Hematopoietic multipotent progenitor cell treated with erythropoietin and hydrocortisone succinate and interleukin-3 and kit ligand, for 6 days (in vitro differentiated cells): Measurements from ENCODE around the gene NNT.
"Not testable (repeated sequence)": the region's sequence is repeated elsewhere in the genome, so short reads cannot be mapped to it uniquely, and the experiment has no call there.

Experiments
- DNase-seq: peaks from one replicate; pipeline ENCODE4 v3.0.0-alpha.2; 2015

NNT gene

GRCh38 chr5:43634621-43635020 lies 31.6 kb downstream of the NNT start:
- peak; percentile 18 for DNase-seq

DNA sequence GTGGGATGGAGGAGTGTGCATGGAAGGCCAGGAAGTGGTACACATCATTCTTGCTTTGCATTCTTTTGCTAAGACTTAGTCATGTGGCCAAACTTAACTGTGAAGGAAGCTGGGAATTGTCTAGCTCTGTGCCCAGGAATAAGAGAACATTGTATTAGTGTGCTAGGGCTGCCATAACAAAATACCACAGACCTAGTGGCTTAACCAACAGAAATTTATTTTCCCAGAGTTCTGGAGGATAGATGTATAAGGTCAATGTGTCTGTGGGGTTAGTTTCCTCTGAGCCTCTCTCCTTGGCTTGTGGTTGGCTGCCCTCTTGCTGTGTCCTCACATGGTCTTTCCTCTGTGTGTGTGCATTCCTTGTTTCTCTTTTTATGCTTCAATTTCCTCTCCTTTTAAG lies 32.4 kb downstream of the NNT start:
- DNase-seq = no peak

- no peak for DNase-seq
Observed at GRCh38 chr5:43636076-43636475, 33.1 kb downstream of the NNT start.

- no peak for DNase-seq
Observed at GRCh38 chr5:43637416-43637815, 34.4 kb downstream of the NNT start.

DNA sequence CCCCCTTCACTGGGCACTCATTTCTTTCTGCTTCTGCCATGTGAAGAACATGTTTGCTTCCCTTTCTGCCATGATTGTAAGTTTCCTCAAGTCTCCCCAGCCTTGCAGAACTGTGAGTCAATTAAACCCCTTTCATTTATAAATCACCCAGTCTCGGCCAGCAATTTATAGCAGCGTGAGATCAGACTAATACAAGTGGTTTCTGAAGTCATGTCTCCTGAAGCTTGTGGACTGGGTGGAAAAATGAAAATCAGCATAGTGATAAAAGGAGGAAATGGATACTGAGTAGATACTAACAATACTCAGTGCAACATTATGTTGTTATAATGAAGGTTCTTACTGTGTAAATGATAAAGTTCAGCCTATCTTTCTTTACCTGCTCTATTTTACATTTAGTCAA lies 35.1 kb downstream of the NNT start:
- DNase-seq = no peak

- DNase-seq = no peak
Observed at GRCh38 chr5:43638546-43638945, 35.6 kb downstream of the NNT start.

DNA sequence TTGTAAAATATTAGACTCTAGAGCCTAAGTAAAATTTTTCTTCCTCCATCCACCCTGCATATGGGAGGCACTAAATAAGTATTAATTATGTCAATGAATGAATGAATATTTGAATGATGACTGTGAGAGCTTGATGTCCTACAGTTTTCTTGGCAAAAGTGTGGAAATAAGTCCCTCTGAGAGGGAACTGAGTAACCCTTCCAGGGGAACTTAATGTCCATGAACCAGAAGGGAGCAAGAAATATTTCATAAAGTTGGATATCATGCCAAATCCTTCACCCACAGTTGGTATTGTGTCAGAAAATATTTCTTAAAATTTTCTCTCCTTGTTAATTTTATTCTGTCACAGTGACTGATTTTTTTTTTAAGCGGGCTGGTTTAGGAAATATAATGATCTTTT lies 36.6 kb downstream of the NNT start:
- no peak for DNase-seq

DNA sequence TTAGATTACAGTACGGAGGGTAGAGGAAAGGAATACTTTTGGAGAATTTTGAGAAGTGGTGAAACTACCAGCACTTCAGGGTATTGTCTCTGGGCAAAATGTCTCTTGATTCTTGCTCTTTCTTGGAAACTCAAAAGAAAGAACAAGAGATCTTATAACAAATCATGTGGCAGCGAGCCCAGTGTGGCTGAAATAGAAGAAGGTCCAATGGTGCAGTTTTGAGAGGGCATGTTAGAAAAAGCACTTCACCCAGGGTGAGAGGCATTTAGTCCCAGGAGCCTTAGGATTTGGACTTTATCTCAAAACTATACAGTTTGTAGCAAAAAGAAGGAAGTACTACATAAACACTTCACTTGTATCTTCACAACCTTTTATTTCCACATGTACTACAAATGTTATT lies 39.4 kb downstream of the NNT start:
- DNase-seq = no peak

GRCh38 chr5:43643327-43643726 lies 40.3 kb downstream of the NNT start:
- no peak for DNase-seq

- DNase-seq = no peak
Observed at GRCh38 chr5:43643750-43644149, 40.8 kb downstream of the NNT start.

GRCh38 chr5:43646992-43647391 lies 44.0 kb downstream of the NNT start:
- DNase-seq = no peak

GRCh38 chr5:43647789-43648188 lies 44.8 kb downstream of the NNT start:
- DNase-seq = no peak

GRCh38 chr5:43648499-43649124 lies 45.6 kb downstream of the NNT start:
- DNase-seq = no peak

- no peak for DNase-seq
Observed at GRCh38 chr5:43649256-43649655, 46.3 kb downstream of the NNT start.

GRCh38 chr5:43652537-43653302 lies 49.7 kb downstream of the NNT start:
- no peak for DNase-seq

DNA sequence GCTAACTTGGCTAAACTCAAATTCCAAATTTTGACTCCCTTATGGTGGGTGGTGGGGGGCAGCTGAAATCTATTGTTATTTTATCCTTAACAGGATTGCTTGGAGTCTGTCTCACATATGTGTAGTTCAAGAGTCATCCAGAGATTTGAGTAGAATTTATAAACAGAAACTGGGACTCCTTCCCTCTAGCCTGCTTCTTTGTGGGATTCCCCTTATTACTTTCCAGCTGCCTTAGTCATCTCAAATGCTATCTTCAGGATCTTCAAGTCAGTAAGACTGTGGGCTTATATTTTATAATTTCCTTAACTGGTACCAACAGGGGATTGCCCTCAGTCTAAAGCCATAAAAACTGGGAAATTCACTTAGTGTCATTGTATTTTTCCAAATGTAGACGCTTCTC lies 55.5 kb downstream of the NNT start:
- DNase-seq = no peak

DNA sequence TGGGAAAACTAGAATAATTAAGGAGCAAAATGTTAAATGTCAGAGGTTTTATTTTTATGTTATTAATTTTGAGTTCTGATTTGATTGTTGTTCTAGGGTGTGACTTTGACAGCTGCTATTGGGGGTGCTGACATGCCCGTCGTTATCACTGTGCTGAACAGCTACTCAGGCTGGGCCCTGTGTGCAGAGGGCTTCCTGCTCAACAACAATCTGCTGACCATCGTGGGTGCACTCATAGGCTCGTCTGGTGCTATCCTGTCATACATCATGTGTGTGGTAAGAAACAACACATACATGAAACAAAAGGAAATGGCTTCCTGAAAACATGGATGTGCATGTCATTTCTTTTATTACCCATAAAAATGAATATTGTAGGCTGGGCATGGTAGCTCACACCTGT lies 56.1 kb downstream of the NNT start:
- DNase-seq = no peak

DNA sequence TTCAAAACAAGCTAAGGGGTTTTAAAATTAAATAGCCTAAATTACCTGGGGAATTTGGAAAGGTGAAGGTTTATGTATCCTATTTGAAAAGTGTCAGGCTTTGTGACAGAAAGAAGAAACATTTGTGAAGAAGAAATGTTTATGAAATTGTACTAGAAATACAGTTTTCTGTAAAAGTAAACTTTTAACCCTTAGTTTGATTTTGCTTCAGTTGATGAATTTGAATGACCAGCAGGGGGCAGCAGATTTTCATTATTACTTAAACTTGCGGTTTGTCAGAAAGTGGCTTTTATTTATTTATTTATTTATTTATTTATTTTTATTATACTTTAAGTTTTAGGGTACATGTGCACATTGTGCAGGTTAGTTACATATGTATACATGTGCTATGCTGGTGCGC lies 58.1 kb downstream of the NNT start:
- peak; percentile 87 for DNase-seq

DNA sequence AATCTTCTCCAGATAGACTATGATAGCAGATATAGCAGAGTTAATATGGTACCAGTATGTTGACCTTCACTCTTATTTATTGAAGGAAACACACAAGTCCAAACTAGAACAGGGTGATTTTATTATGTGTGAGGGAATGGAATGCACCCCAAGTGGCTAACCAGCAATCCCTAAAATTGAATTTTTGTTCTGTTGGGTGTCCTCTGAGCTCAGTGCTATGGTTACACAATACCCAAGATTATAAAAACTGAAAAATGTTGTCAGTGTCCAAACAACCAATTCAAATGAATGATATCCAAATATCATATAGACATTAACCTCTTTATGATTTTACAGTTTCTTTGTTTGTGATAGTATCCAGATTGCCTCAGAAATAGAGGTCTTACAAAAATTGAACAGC lies 60.9 kb downstream of the NNT start:
- DNase-seq = no peak

DNA sequence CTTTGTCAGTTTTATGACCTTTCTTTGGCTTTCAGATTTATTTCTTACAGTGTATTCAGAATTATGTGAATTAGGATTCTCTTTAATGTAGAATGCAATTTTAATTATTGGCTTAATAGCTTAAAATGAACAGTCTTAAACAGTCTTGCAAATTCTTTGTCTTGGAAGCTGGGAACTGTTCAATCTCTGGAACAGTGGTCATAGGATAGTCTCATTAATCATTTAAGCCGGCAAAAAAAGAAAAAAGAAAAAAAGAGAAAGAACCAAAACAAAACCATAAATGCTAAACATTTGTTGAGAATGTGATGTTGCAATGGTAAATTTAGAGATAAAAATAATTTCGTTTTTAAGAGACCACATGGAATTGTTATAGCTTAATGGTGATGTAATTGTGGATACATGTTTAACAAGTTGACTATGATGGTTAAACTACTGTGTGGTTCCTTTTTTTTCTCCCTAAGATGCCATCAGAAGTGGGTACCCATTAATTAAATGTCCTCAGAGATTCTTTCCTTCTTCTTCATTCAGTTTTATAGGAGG lies 61.6 kb downstream of the NNT start:
- DNase-seq = no peak

DNA sequence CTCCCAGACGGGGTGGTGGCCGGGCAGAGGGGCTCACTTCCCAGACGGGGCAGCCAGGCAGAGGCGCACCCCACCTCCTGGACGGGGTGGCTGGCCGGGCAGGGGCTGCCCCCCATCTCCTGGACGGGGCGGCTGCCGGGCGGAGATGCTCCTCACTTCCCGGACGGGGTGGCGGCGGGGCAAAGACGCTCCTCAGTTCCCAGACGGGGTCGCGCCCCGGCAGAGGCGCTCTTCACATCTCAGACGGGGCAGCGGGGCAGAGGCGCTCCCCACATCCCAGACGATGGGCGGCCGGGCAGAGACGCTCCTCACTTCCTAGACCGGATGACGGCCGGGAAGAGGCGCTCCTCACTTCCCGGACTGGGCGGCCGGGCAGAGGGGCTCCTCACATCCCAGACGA lies 62.8 kb downstream of the NNT start:
- DNase-seq = not testable (repeated sequence)

DNA sequence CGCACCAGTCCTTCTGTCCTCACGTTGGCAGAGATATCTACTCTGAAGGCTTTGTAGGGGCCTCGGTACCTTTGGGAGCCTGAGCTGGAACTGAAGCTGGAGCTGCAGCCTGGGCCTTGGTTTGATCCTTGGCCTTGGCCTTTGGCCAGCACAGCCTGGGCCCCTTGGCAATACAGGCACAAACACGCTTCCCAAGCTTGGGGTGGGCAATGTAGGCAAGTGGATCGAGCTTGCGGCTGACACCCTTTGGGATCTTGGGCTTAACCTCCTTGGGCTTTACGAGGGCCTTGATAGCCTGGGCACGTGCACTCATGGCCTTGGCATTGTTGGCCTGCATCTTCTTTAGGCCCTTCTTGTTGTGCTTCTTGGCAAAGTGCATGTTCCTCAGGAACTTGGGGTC lies 63.7 kb downstream of the NNT start:
- not testable (repeated sequence) for DNase-seq

GRCh38 chr5:43667379-43667778 lies 64.4 kb downstream of the NNT start:
- DNase-seq = not testable (repeated sequence)

DNA sequence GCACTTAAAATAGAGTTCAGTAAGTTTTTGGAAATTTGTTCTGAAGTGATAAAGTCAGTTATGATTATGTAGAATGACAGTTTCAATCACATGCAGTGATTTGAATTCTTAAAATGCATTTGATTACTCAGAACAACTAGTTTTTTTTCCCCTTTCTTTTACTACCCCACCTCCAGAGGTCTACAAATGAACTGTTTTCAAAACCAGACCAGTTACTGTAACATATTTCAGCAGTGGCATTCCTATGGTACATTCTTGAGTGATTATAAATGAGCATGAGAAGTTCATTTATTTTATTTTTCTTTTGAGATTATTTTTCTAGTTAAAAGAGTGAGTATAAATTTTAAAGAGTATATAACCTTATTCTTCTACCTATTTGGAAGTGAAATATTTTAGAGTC lies 71.6 kb downstream of the NNT start:
- no peak for DNase-seq

GRCh38 chr5:43675357-43675756 lies 72.4 kb downstream of the NNT start:
- DNase-seq = no peak
